ENCODE data around the gene AGMO. TPM values are rescaled to one million over a fixed set of nuclear protein-coding genes. Genes with fewer than 3 reads are reported as not detected.
A peak's percentile ranks its signal among the peaks of the same experiment; 100 is the strongest.

The AGMO gene
- total and polyA plus RNA-seq, 4 donors, result 21.6 to 46.6 (median 31.6) TPM

DNA sequence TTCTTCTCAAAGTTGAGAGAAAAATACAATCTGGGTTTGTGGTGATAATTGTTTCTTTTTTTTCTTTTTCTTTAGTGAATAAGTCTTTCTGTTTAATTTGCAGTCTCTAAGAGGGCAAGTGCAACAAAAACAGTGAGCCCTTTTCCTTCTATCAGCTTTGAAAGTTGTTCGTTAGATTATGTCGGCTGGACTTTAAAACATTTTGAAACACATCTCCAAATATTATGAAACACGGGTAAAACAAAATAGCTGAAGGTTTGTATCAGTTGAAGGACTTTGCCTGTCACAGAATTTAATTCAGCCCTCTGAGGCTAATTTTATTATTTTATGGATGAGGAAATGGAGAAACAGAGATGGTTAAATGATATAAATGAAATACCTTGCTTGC, 85.3 kb downstream of the AGMO start (continued):
- peak; percentile 52 for TF ChIP-seq SP1 (IDR thresholded peaks at IDR 0.05)
- TF ChIP-seq, protein P1, sequence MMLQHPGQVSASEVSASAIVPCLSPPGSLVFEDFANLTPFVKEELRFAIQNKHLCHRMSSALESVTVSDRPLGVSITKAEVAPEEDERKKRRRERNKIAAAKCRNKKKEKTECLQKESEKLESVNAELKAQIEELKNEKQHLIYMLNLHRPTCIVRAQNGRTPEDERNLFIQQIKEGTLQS (IDR thresholded peaks at IDR 0.05), result peak; percentile 44
- TF ChIP-seq, protein P2, sequence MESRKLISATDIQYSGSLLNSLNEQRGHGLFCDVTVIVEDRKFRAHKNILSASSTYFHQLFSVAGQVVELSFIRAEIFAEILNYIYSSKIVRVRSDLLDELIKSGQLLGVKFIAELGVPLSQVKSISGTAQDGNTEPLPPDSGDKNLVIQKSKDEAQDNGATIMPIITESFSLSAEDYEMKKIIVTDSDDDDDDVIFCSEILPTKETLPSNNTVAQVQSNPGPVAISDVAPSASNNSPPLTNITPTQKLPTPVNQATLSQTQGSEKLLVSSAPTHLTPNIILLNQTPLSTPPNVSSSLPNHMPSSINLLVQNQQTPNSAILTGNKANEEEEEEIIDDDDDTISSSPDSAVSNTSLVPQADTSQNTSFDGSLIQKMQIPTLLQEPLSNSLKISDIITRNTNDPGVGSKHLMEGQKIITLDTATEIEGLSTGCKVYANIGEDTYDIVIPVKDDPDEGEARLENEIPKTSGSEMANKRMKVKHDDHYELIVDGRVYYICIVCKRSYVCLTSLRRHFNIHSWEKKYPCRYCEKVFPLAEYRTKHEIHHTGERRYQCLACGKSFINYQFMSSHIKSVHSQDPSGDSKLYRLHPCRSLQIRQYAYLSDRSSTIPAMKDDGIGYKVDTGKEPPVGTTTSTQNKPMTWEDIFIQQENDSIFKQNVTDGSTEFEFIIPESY (IDR thresholded peaks at IDR 0.05), result peak; percentile 48
- peak; percentile 89 to 91 for TF ChIP-seq HNF4A (conservative IDR thresholded peaks at IDR 0.05)
- peak in 1 of 2 donors; percentile 36 for TF ChIP-seq JUND (IDR thresholded peaks at IDR 0.05)
- peak; percentile 54 for TF ChIP-seq HNF4G (IDR thresholded peaks at IDR 0.05)

DNA sequence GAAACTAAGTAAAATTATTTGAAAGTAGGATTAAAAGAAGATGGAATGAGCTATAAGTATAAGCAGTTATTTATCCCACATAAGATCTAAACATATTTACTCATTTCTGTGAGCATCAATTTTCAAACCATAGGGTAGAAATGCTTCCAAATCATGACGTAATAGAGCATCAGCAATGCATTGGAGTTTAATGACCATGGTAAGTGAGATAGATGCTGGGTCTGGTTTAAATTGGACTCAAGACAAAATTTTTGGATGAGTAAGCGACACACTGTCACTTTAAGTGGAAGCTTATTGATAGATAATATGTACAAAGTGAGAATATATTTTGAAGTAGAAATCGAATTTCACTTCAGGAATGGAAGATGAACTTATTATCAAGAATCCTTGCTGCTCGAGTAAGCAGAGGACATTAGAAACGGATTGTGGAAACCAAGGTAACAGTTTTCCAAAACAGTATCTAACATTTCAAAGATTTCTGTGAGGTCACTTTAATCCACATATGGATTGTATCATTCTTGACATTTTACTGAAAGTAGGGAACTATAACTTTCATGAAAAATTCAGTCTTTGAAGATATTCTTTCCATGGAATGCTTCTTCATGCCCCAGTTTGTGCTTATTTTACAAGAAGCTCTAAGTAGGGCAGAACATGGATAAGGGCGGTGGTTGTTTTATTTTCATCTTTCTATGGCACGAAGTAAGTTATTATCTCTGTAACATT, 85.8 kb downstream of the AGMO start:
- DNase-seq (ENCODE audit: low spot score), result no peak
- TF ChIP-seq RAD21 (IDR thresholded peaks at IDR 0.05) (no peak), FOXA2 (IDR thresholded peaks at IDR 0.05) (no peak)
- Histone ChIP-seq H3K9ac (ENCODE audit: low read depth in 1 of 2, low read length in 2 of 2) (peak overlapping the region in 1 of 2 donors; percentile 55), H3K4me1 (ENCODE audit: control insufficient read depth in 4 of 4, insufficient read depth in 4 of 4, low read length in 3 of 4) (peaks cover 0 to 29% (median 8%) of the 10 kb centered on the region in 4 donors), H3K27ac (ENCODE audit: low read depth in 1 of 2, low read length in 2 of 2) (peak overlapping the region; percentile 5 to 51), H3K9me3 (ENCODE audit: control insufficient read depth in 4 of 4, low read length in 3 of 4) (no peaks in the 10 kb centered on the region), H3K36me3 (ENCODE audit: control insufficient read depth in 4 of 4, insufficient read depth in 3 of 4, low read depth in 1 of 4, low read length in 3 of 4) (no peaks in the 10 kb centered on the region), H3K27me3 (ENCODE audit: control insufficient read depth in 4 of 4, insufficient read depth in 4 of 4, low read length in 3 of 4) (no peaks in the 10 kb centered on the region), H3K4me3 (ENCODE audit: low read depth in 1 of 3, low read length in 3 of 3) (peak overlapping the region in 1 of 3 donors; percentile 28)
- 59% methylated on average over 7 of the region's 7 CpGs for WGBS

DNA sequence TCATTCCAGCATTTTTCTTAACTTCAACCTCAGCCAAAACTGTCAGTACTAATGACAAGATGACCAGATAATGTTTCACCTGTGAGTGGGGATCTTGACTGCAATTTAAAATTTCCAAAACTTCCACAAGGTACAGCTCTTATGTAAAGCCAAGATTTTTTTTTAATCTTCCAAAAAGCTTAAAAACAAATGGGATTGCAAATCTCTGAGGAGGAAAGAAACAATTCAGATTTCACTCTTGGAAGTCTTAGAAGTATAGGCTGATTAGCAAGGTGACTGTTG, 90.2 kb downstream of the AGMO start:
- Histone ChIP-seq H3K36me3 (ENCODE audit: control insufficient read depth in 4 of 4, insufficient read depth in 3 of 4, low read depth in 1 of 4, low read length in 3 of 4) (no peaks in the 10 kb centered on the region), H3K4me3 (ENCODE audit: low read depth in 1 of 3, low read length in 3 of 3) (no peak overlapping the region), H3K9ac (ENCODE audit: low read depth in 1 of 2, low read length in 2 of 2) (no peak overlapping the region), H3K9me3 (ENCODE audit: control insufficient read depth in 4 of 4, low read length in 3 of 4) (no peaks in the 10 kb centered on the region), H3K27ac (ENCODE audit: low read depth in 1 of 2, low read length in 2 of 2) (no peak overlapping the region), H3K4me1 (ENCODE audit: control insufficient read depth in 4 of 4, insufficient read depth in 4 of 4, low read length in 3 of 4) (peaks cover 0 to 8% (median 4%) of the 10 kb centered on the region in 4 donors), H3K27me3 (ENCODE audit: control insufficient read depth in 4 of 4, insufficient read depth in 4 of 4, low read length in 3 of 4) (no peaks in the 10 kb centered on the region)
- DNase-seq (ENCODE audit: low spot score), result no peak
- no peak for TF ChIP-seq EGR1 (IDR thresholded peaks at IDR 0.05; ENCODE audit: low read depth in 2 of 2)
- no peak for TF ChIP-seq JUND (IDR thresholded peaks at IDR 0.05)
- no peak for TF ChIP-seq SP1 (IDR thresholded peaks at IDR 0.05)
- TF ChIP-seq, protein P2 (IDR thresholded peaks at IDR 0.05), result no peak
- TF ChIP-seq HNF4A (conservative IDR thresholded peaks at IDR 0.05), result no peak
- no peak for TF ChIP-seq GABPA (IDR thresholded peaks at IDR 0.05 in 1 of 2, conservative IDR thresholded peaks at IDR 0.05 in 1 of 2)
- TF ChIP-seq, protein P3, sequence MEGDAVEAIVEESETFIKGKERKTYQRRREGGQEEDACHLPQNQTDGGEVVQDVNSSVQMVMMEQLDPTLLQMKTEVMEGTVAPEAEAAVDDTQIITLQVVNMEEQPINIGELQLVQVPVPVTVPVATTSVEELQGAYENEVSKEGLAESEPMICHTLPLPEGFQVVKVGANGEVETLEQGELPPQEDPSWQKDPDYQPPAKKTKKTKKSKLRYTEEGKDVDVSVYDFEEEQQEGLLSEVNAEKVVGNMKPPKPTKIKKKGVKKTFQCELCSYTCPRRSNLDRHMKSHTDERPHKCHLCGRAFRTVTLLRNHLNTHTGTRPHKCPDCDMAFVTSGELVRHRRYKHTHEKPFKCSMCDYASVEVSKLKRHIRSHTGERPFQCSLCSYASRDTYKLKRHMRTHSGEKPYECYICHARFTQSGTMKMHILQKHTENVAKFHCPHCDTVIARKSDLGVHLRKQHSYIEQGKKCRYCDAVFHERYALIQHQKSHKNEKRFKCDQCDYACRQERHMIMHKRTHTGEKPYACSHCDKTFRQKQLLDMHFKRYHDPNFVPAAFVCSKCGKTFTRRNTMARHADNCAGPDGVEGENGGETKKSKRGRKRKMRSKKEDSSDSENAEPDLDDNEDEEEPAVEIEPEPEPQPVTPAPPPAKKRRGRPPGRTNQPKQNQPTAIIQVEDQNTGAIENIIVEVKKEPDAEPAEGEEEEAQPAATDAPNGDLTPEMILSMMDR (IDR thresholded peaks at IDR 0.05; ENCODE audit: low read depth, low read length, missing input control), result no peak
- no peak for TF ChIP-seq NR2F2 (IDR thresholded peaks at IDR 0.05)
- no peak for TF ChIP-seq RAD21 (IDR thresholded peaks at IDR 0.05)
- TF ChIP-seq FOXA2 (IDR thresholded peaks at IDR 0.05), result no peak
- TF ChIP-seq FOXA1 (IDR thresholded peaks at IDR 0.05), result no peak
- no peak for TF ChIP-seq TAF1 (conservative IDR thresholded peaks at IDR 0.05)
- no peak for TF ChIP-seq YY1 (IDR thresholded peaks at IDR 0.05)
- TF ChIP-seq RXRA (IDR thresholded peaks at IDR 0.05), result no peak
- TF ChIP-seq, protein P4, sequence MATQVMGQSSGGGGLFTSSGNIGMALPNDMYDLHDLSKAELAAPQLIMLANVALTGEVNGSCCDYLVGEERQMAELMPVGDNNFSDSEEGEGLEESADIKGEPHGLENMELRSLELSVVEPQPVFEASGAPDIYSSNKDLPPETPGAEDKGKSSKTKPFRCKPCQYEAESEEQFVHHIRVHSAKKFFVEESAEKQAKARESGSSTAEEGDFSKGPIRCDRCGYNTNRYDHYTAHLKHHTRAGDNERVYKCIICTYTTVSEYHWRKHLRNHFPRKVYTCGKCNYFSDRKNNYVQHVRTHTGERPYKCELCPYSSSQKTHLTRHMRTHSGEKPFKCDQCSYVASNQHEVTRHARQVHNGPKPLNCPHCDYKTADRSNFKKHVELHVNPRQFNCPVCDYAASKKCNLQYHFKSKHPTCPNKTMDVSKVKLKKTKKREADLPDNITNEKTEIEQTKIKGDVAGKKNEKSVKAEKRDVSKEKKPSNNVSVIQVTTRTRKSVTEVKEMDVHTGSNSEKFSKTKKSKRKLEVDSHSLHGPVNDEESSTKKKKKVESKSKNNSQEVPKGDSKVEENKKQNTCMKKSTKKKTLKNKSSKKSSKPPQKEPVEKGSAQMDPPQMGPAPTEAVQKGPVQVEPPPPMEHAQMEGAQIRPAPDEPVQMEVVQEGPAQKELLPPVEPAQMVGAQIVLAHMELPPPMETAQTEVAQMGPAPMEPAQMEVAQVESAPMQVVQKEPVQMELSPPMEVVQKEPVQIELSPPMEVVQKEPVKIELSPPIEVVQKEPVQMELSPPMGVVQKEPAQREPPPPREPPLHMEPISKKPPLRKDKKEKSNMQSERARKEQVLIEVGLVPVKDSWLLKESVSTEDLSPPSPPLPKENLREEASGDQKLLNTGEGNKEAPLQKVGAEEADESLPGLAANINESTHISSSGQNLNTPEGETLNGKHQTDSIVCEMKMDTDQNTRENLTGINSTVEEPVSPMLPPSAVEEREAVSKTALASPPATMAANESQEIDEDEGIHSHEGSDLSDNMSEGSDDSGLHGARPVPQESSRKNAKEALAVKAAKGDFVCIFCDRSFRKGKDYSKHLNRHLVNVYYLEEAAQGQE (IDR thresholded peaks at IDR 0.05), result no peak
- TF ChIP-seq, protein P5, sequence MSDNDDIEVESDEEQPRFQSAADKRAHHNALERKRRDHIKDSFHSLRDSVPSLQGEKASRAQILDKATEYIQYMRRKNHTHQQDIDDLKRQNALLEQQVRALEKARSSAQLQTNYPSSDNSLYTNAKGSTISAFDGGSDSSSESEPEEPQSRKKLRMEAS (IDR thresholded peaks at IDR 0.05), result no peak
- TF ChIP-seq, protein P1 (IDR thresholded peaks at IDR 0.05), result no peak
- no peak for TF ChIP-seq HNF4G (IDR thresholded peaks at IDR 0.05)

Data from liver (tissue), 9 donors.